H1 (cell line): ENCODE data around the gene EFCAB3. TPM values are rescaled to one million over a fixed set of nuclear protein-coding genes. Genes with fewer than 3 reads are reported as not detected.
A peak's percentile ranks its signal among the peaks of the same experiment; 100 is the strongest.

Source experiments
- CTCF ChIA-PET: fragments of 300-600 bp; sonication (Branson Sonifier 250); formaldehyde crosslinking; loops from one replicate; lab custom pipeline; 2021; ENCODE audit not compliant: partially characterized antibody; lab: Charles Lee
- POLR2A ChIA-PET: fragments of 300-600 bp; sonication (Branson Sonifier 250); formaldehyde crosslinking; loops from one replicate; lab custom pipeline; 2021; ENCODE audit warnings: inconsistent platforms; ENCODE audit not compliant: partially characterized antibody; lab: Charles Lee
- DNase-seq, 2 experiments: peaks; one replicate each; pipeline versions ENCODE4 v3.0.0 to v3.0.0-alpha.2; 2010 to 2022; ENCODE audit warnings: low spot score in 2 of 2, low read depth in 1 of 2, mixed read lengths in 1 of 2
- FAIRE-seq: peaks from 2 replicates; lab custom pipeline; 2011; peaks lifted over from hg19 to GRCh38; lab: Jason Lieb, UNC
- H2AFZ ChIP-seq: 2 replicates; pipeline ENCODE4 v1.8.1; 2012; ENCODE audit warnings: low read length, inconsistent platforms
- H2AK5ac ChIP-seq: 2 replicates; pipeline ENCODE4 v1.6.1; 2013; ENCODE audit warnings: low read depth, low read length
- H2BK120ac ChIP-seq: replicated peaks from 2 replicates; pipeline ENCODE3; 2013; ENCODE audit warnings: low read depth, low read length, inconsistent platforms
- H2BK12ac ChIP-seq: 2 replicates; pipeline ENCODE4 v1.6.1; 2013; ENCODE audit warnings: low read depth, low read length
- H2BK15ac ChIP-seq: 2 replicates; pipeline ENCODE4 v1.6.1; 2013; ENCODE audit warnings: low read length
- H2BK20ac ChIP-seq: 2 replicates; pipeline ENCODE4 v1.6.1; 2013; ENCODE audit warnings: low read length
- H2BK5ac ChIP-seq: 2 replicates; pipeline ENCODE4 v1.6.1; 2013; ENCODE audit warnings: low read depth, low read length
- H3K14ac ChIP-seq: 2 replicates; pipeline ENCODE4 v1.6.1; 2013; ENCODE audit warnings: inconsistent platforms; ENCODE audit not compliant: insufficient read length
- H3K18ac ChIP-seq: 2 replicates; pipeline ENCODE4 v1.6.1; 2013; ENCODE audit warnings: low read length; ENCODE audit errors: extremely low read depth
- H3K23ac ChIP-seq: 2 replicates; pipeline ENCODE4 v1.6.1; 2013; ENCODE audit warnings: inconsistent platforms; ENCODE audit not compliant: insufficient read length
- H3K23me2 ChIP-seq: 2 replicates; pipeline ENCODE4 v1.6.1; 2013; ENCODE audit warnings: low read depth, low read length
- H3K27ac ChIP-seq: 2 replicates; pipeline ENCODE4 v1.6.1; 2011; ENCODE audit warnings: low read depth, low read length, inconsistent platforms
- H3K27me3 ChIP-seq, 4 experiments: replicated peaks in 1 of 4; 1 replicate in 1 of 4; 2 replicates in 3 of 4; pipeline versions ENCODE4 v1.6.1 to v1.8.1; 2011 to 2013; ENCODE audit warnings: low read length in 3 of 4, mild to moderate bottlenecking in 3 of 4, inconsistent platforms in 2 of 4, mixed read lengths in 2 of 4, moderate library complexity in 1 of 4; ENCODE audit not compliant: control insufficient read depth in 3 of 4, insufficient read depth in 3 of 4; ENCODE audit errors: extremely low read depth in 1 of 4
- H3K36me3 ChIP-seq, 4 experiments: 2 replicates each; pipeline versions ENCODE4 v1.6.1 to v1.8.1; 2011 to 2013; ENCODE audit warnings: mild to moderate bottlenecking in 4 of 4, low read length in 3 of 4, moderate library complexity in 2 of 4, control low read depth in 1 of 4, inconsistent platforms in 1 of 4; ENCODE audit not compliant: insufficient read depth in 4 of 4, control insufficient read depth in 2 of 4
- H3K4ac ChIP-seq: replicated peaks from 2 replicates; pipeline ENCODE3; 2013; ENCODE audit warnings: low read length, low read depth, mixed read lengths, inconsistent platforms; ENCODE audit not compliant: insufficient read length
- H3K4me1 ChIP-seq, 4 experiments: replicated peaks in 1 of 4; 1 replicate in 1 of 4; 2 replicates in 3 of 4; pipeline versions ENCODE4 v1.6.1 to v1.8.1; 2011 to 2013; ENCODE audit warnings: low read length in 3 of 4, inconsistent platforms in 2 of 4, mixed read lengths in 1 of 4; ENCODE audit not compliant: insufficient read depth in 4 of 4, control insufficient read depth in 3 of 4
- H3K4me2 ChIP-seq, 2 experiments: 2 replicates each; pipeline versions ENCODE4 v1.6.1 to v1.8.1; 2011 to 2013; ENCODE audit warnings: low read depth in 2 of 2, low read length in 2 of 2, control low read depth in 1 of 2, inconsistent platforms in 1 of 2, mild to moderate bottlenecking in 1 of 2; ENCODE audit not compliant: insufficient read depth in 1 of 2
- H3K4me3 ChIP-seq, 4 experiments: fragments of 200-600, 300-600 bp in 1 of 4; sonication (generic), shearing (Covaris generic), sonication (Bioruptor Twin) in 1 of 4; 2 replicates each; pipeline versions ENCODE4 v1.5.1 to v1.8.1; 2011 to 2016; ENCODE audit warnings: low read length in 4 of 4, low read depth in 3 of 4, control low read depth in 2 of 4, inconsistent platforms in 2 of 4, mild to moderate bottlenecking in 2 of 4, mixed read lengths in 1 of 4, moderate library complexity in 1 of 4; ENCODE audit not compliant: insufficient read depth in 2 of 4; ENCODE audit errors: extremely low read depth in 1 of 4
- H3K56ac ChIP-seq: replicated peaks from 2 replicates; pipeline ENCODE3; 2013; ENCODE audit warnings: low read depth, mild to moderate bottlenecking, mixed read lengths, low read length, inconsistent platforms; ENCODE audit not compliant: insufficient read length
- H3K79me1 ChIP-seq: 2 replicates; pipeline ENCODE4 v1.6.1; 2013; ENCODE audit warnings: low read depth, low read length, control low read depth
- H3K79me2 ChIP-seq, 2 experiments: 2 replicates each; pipeline versions ENCODE4 v1.6.1 to v1.8.1; 2012 to 2013; ENCODE audit warnings: low read length in 2 of 2, mild to moderate bottlenecking in 2 of 2, inconsistent platforms in 1 of 2; ENCODE audit not compliant: insufficient read depth in 2 of 2, control insufficient read depth in 1 of 2
- H3K9ac ChIP-seq, 4 experiments: replicated peaks in 1 of 4; 1 replicate in 1 of 4; 2 replicates in 3 of 4; pipeline versions ENCODE4 v1.6.1 to v1.8.1; 2011 to 2013; ENCODE audit warnings: low read depth in 3 of 4, low read length in 3 of 4, control low read depth in 2 of 4, mild to moderate bottlenecking in 2 of 4, moderate library complexity in 2 of 4, inconsistent platforms in 1 of 4; ENCODE audit errors: extremely low read depth in 1 of 4
- H3K9me3 ChIP-seq, 2 experiments: 2 replicates each; pipeline versions ENCODE4 v1.6.1 to v1.8.1; 2012 to 2013; ENCODE audit warnings: mild to moderate bottlenecking in 2 of 2, moderate library complexity in 2 of 2, control low read depth in 1 of 2, inconsistent platforms in 1 of 2, low read depth in 1 of 2, low read length in 1 of 2, mixed read lengths in 1 of 2; ENCODE audit not compliant: insufficient read depth in 2 of 2
- H4K20me1 ChIP-seq, 2 experiments: replicated peaks in 1 of 2; 2 replicates each; pipeline versions ENCODE3 to v1.8.1; 2011 to 2013; ENCODE audit warnings: inconsistent platforms in 2 of 2, low read length in 2 of 2, mild to moderate bottlenecking in 1 of 2; ENCODE audit not compliant: insufficient read depth in 2 of 2, control insufficient read depth in 1 of 2
- H4K5ac ChIP-seq: 2 replicates; pipeline ENCODE4 v1.6.1; 2013; ENCODE audit warnings: low read length, low read depth, mixed read lengths, inconsistent platforms; ENCODE audit not compliant: insufficient read length
- H4K8ac ChIP-seq: 2 replicates; pipeline ENCODE4 v1.8.0; 2013; ENCODE audit warnings: mild to moderate bottlenecking, moderate library complexity, low read length, inconsistent platforms; ENCODE audit not compliant: insufficient read depth; ENCODE audit errors: extremely low read depth
- H4K91ac ChIP-seq: replicated peaks from 2 replicates; pipeline ENCODE3; 2013; ENCODE audit warnings: low read length, mixed read lengths, inconsistent platforms; ENCODE audit not compliant: insufficient read length
- BRCA1 ChIP-seq: IDR thresholded peaks from 2 replicates; pipeline ENCODE4 v1.6.1; 2012; ENCODE audit warnings: low read depth, low read length, improper control_type of control experiment
- CBX5 ChIP-seq: fragments of 300-800, 300-1000 bp; sonication (generic); IDR thresholded peaks from 2 replicates; pipeline ENCODE4 v1.7.1; 2016; ENCODE audit warnings: antibody characterized with exemption, low read length, low read depth
- CEBPB ChIP-seq: IDR thresholded peaks from 2 replicates; pipeline ENCODE4 v1.6.1; 2012; ENCODE audit warnings: low read depth, low read length
- CREB1 ChIP-seq: IDR thresholded peaks from 2 replicates; pipeline ENCODE4 v1.6.1; 2012; ENCODE audit warnings: inconsistent platforms
- JUN ChIP-seq: IDR thresholded peaks from 2 replicates; pipeline ENCODE4 v1.6.1; 2011; ENCODE audit warnings: low read depth, mild to moderate bottlenecking, improper control_type of control experiment, low read length
- RBBP5 ChIP-seq: IDR thresholded peaks from 2 replicates; pipeline ENCODE4 v1.7.1; 2012; ENCODE audit warnings: low read depth, mild to moderate bottlenecking, inconsistent platforms, low read length, moderate library complexity, borderline replicate concordance
- RNF2 ChIP-seq: fragments of 200-900, 300-1000 bp; sonication (generic); IDR thresholded peaks from 2 replicates; pipeline ENCODE4 v1.7.1; 2016; ENCODE audit warnings: borderline replicate concordance, low read depth, mild to moderate bottlenecking, antibody characterized with exemption, low read length; ENCODE audit not compliant: poor library complexity, severe bottlenecking; ENCODE audit errors: missing control alignments
- SIN3A ChIP-seq, 2 experiments: IDR thresholded peaks in 1 of 2; conservative IDR thresholded peaks in 1 of 2; 2 replicates each; pipeline ENCODE4 v1.6.1; 2011 to 2012; ENCODE audit warnings: low read length in 2 of 2, improper control_type of control experiment in 1 of 2, low read depth in 1 of 2, mild to moderate bottlenecking in 1 of 2
- SIRT6 ChIP-seq: IDR thresholded peaks from one replicate; pipeline ENCODE4 v1.7.1; 2012; ENCODE audit warnings: low read length, inconsistent platforms
- SIX5 ChIP-seq: IDR thresholded peaks from 2 replicates; pipeline ENCODE4 v1.6.1; 2011; ENCODE audit warnings: mild to moderate bottlenecking, low read depth, low read length
- SP4 ChIP-seq: IDR thresholded peaks from 2 replicates; pipeline ENCODE4 v1.6.1; 2012; ENCODE audit warnings: low read length, inconsistent platforms
- WGBS, 2 experiments: shearing (Covaris generic) in 1 of 2; methylation state at CpG; one replicate each; pipeline versions ENCODE4 v1.1.6 to v1.1.7; 2013 to 2015; ENCODE audit warnings: low lambda C conversion rate in 2 of 2, mixed read lengths in 2 of 2, inconsistent platforms in 1 of 2, low coverage in 1 of 2, missing lambda C conversion rate in 1 of 2; ENCODE audit not compliant: insufficient replicate concordance in 2 of 2, insufficient coverage in 1 of 2, insufficient read length in 1 of 2; ENCODE audit errors: extremely low coverage in 1 of 2, missing lambda C conversion rate in 1 of 2; 5-methylcytosine and 5-hydroxymethylcytosine counted together
- polyA plus RNA-seq, 7 experiments: library from polyadenylated mRNA; depleted of rRNA in 3 of 7; stranded (reverse) in 5 of 7; unstranded in 2 of 7; fragments of >200 nt in 5 of 7; fragments of 200-250 nt in 2 of 7; gene quantifications; 1 replicate in 5 of 7; 2 replicates in 1 of 7; 4 replicates in 1 of 7; pipeline versions ENCODE4 v1.2.1 to v1.2.3, GENCODE V29; 2011 to 2013; ENCODE audit warnings: missing spikeins in 2 of 7, mixed read lengths in 2 of 7
- total RNA-seq: library from RNA; stranded (reverse); fragmentation: NEBNext Ultra II Directional; extraction: Animal tissue kit (Norgen Biotek cat#: 25700); gene quantifications from 2 replicates; pipeline ENCODE4 v1.2.1, GENCODE V29; 2021

Gene EFCAB3
- total and polyA plus RNA-seq, 2 of the 8 experiments (the other 6 are each of a cell fraction or from before 2014, with no cell fraction given), result not detected

DNA sequence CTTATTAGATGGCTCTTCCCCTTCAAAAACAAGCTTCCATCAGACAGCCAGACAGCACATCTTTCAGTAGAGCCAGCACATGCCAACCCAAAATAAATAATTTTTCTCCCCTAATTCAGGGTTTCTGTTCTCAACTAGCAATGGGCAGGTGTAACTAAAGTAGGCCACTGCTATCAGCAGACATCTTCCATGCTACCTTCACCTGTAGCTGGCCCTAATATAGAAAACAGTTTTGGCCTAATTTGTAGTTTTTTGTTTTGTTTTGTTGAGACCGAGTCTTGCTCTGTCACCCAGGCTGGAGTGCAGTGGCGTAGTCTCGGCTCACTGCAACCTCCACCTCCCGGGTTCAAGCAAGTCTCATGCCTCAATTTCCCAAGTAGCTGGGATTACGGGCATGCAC is 29.2 kb upstream of the EFCAB3 start:
- POLR2A ChIA-PET, result no interaction called here
- DNase-seq (no peak), FAIRE-seq (no peak)
- Histone ChIP-seq H2BK12ac (no peak overlapping the region), H3K4me3 (no peak overlapping the region), H3K14ac (no peak overlapping the region), H3K9ac (no peak overlapping the region), H4K5ac (no peak overlapping the region), H3K4me2 (no peak overlapping the region), H3K79me2 (no peaks in the 10 kb centered on the region), H3K9me3 (no peaks in the 10 kb centered on the region), H3K23ac (no peak overlapping the region), H2BK120ac (no peak overlapping the region), H3K56ac (no peak overlapping the region), H3K27me3 (peaks cover 0 to 2% (median 0%) of the 10 kb centered on the region in 4 experiments; a peak in 1 of 7 replicates), H2AK5ac (no peak overlapping the region), H2AFZ (0 out of 2 replicates have a peak overlapping the region, but pooled peaks have one; percentile 22), H2BK5ac (no peak overlapping the region), H4K91ac (no peak overlapping the region), H4K20me1 (no peaks in the 10 kb centered on the region), H4K8ac (no peak overlapping the region), H3K18ac (no peak overlapping the region), H3K36me3 (no peaks in the 10 kb centered on the region), H3K27ac (no peak overlapping the region), H2BK15ac (no peak overlapping the region), H3K79me1 (no peaks in the 10 kb centered on the region), H3K4me1 (no peaks in the 10 kb centered on the region), H2BK20ac (no peak overlapping the region), H3K4ac (no peak overlapping the region), H3K23me2 (no peaks in the 10 kb centered on the region)
- CTCF ChIA-PET, result interaction anchor here (0.6 kb wide), 1 partner anchor 13 kb away, joined by 4 read pairs; no protein-coding TSS in a partner anchor
- WGBS, 2 experiments, result 83% methylated on average over 5 of the region's 5 CpGs; no CpG with 5 or more reads in 1 of the 2 experiments
- TF ChIP-seq RNF2, result no peak
- TF ChIP-seq CBX5, result no peak
- no peak for TF ChIP-seq CREB1
- no peak for TF ChIP-seq JUN
- TF ChIP-seq SP4, result no peak
- no peak for TF ChIP-seq CEBPB
- TF ChIP-seq RBBP5, result no peak
- TF ChIP-seq BRCA1, result no peak
- TF ChIP-seq SIX5, result no peak
- no peak for TF ChIP-seq SIN3A (conservative IDR thresholded peaks at IDR 0.05 in 1 of 2, IDR thresholded peaks at IDR 0.05 in 1 of 2; ENCODE audit: low read depth in 1 of 2, low read length in 2 of 2)
- TF ChIP-seq SIRT6, result no peak
